VCaP (cell line): ENCODE measurements around the gene DGKD.
A peak's percentile ranks its signal among the peaks of the same experiment; 100 is the strongest.

Source experiments
- H3K27ac ChIP-seq: fragments of 450-650 bp; 2 replicates; pipeline ENCODE4 v1.5.1; 2017
- TF ChIP-seq, protein P1 (sequence below): fragments of 450-650 bp; conservative IDR thresholded peaks from 2 replicates; pipeline ENCODE4 v1.5.1; 2017; ENCODE audit warnings: mild to moderate bottlenecking, moderate library complexity

Gene DGKD

DNA sequence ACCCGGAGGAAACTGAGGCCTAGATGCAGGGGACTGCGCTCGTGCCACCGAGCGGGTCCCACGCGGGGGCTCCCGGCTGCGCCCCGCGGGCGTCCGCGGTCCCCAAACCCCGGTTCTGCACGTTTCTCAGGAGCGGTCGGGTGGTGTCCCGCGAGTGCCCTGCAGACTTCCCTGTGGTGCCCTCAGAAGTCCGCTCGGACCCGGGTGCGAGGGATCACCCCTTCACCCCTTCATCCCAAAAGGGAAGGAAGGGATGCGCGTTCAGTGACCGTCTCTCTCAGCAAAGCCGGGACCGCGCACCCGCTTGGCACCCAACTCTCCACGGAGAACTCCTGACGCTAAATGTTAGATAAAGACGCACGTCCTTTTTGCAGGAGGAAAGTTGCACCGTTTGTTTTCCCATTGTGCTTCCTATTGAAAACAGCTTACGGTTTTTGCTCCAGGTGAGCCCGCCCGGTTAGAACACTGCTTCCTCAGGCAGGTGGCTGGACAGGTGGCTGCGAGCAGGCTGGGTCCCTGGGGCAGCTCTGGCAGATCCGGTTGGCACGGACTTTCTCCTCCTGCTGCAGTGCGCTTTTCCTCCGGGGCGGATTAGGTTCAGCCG lies 779 bp downstream of the DGKD start:
- TF ChIP-seq, protein P1, sequence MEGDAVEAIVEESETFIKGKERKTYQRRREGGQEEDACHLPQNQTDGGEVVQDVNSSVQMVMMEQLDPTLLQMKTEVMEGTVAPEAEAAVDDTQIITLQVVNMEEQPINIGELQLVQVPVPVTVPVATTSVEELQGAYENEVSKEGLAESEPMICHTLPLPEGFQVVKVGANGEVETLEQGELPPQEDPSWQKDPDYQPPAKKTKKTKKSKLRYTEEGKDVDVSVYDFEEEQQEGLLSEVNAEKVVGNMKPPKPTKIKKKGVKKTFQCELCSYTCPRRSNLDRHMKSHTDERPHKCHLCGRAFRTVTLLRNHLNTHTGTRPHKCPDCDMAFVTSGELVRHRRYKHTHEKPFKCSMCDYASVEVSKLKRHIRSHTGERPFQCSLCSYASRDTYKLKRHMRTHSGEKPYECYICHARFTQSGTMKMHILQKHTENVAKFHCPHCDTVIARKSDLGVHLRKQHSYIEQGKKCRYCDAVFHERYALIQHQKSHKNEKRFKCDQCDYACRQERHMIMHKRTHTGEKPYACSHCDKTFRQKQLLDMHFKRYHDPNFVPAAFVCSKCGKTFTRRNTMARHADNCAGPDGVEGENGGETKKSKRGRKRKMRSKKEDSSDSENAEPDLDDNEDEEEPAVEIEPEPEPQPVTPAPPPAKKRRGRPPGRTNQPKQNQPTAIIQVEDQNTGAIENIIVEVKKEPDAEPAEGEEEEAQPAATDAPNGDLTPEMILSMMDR, result no peak
- H3K27ac ChIP-seq, result peak overlapping the region; percentile 82

DNA sequence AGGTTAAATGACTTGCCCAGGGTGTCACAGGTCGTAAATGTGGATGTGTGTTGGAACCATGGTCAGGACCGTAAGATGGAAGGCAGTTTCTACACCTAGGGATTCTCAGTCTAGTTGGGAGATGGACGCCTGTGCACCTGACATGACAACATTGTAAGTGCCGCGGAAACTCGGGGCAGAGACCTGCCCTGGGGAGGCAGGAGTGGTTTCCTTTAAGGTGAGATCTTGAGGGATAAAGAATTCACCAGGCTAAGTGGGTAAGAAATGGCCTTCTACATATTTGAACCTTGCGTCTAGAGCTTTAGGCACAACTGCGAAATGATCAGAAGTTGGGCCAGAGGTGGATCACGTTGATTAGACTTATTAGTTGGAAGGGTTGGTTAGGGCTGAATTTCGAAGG lies 1.6 kb downstream of the DGKD start:
- TF ChIP-seq, protein P1, result no peak
- H3K27ac ChIP-seq, result peak overlapping the region; percentile 82

DNA sequence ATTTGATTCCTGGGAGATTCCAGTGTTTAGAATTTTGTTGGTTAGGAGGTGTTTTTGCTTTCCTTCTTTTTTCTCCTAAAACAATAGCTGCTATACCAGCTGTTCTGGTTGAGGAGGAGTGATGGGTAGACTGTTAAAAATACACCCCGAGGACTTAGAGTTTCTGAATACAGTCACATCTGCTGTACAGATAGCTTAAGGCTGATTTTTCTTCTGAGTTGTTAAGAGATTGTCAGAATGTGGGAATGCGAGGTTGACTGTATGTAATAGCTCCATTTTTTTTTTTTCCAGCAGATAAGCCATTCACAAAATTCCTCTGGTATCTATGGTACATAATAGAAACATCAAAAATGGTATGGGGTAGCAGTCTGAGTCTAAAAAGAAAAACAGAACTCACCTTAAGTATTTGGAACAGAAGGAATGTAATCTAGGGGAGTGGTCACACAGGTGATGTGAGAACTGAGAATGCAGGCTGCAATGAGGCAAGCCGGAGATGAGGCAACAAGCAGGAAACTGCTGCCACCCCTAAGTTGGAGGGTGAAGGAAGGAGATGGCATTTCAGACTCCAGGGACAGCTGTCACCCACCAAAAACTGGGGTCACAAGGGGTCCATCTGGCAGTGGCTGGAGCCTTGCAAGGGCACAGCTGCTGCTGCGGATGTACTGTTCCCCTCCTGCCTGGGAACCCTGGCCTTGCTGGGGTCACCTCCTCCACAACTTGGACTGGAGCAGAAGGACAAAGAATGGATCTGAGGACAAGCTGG lies 2.4 kb downstream of the DGKD start:
- peak overlapping the region; percentile 82 for H3K27ac ChIP-seq
- TF ChIP-seq, protein P1, result no peak

DNA sequence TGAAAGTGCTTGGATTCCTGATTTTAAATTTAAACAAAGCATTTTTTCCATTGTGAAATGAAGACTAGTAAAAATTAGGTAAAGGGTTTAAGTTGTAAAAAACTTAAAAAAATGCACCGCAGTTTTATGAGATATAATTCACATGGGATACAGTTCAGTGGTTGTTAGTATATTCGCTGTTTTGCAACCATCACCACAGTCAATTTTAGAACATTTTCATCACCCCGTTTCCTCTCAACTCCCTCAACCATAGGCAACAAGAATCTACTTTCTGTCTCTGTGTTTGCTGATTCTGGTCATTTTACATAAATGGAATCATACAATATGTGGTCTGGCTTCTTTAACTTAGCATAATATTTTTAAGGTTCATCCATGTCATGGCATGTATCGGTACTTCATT lies 4.0 kb downstream of the DGKD start:
- H3K27ac ChIP-seq, result no peak overlapping the region
- TF ChIP-seq, protein P1, result no peak

DNA sequence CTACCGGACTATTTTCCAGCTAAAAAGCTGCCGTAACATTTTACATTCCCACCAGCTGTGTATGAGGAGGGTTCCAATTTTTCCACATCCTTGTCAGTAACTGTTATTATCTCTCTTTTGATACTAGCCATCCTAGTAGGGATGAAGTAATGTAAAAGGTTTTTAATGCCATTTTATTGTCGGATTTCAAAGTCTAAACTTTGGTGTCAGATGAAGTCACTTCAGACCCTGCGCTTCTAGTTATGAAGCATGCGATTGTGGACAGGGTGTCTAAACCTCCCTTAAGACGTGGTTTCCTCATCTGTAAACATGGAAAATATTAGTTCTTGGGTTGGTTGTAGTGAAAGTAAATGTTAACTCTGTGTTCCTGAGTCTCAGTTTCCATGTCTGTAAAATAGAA lies 4.7 kb downstream of the DGKD start:
- TF ChIP-seq, protein P1, result no peak

DNA sequence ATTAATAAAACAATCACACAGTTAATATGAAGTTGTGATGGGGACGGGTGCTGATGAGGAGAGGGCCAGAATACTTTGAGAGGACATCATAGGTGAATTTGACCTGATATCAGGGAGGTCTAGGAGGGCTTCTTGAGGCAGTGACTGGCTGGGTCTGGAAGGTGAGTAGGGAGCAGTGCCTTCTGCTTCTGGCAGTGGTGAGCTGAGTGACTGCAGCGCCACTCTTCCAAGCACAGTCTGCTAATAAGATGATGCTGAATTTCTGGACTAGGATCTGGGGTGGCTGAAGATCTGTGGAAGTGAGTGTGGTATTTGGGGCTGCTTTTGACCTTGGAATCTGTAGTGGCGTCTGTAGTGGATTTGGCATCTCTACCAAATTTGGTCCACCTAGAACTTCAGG lies 5.5 kb downstream of the DGKD start:
- H3K27ac ChIP-seq, result no peak overlapping the region
- TF ChIP-seq, protein P1, result no peak

More for the DNA sequence above, 4.7 kb downstream of the DGKD start:
- H3K27ac ChIP-seq, result no peak overlapping the region

DNA sequence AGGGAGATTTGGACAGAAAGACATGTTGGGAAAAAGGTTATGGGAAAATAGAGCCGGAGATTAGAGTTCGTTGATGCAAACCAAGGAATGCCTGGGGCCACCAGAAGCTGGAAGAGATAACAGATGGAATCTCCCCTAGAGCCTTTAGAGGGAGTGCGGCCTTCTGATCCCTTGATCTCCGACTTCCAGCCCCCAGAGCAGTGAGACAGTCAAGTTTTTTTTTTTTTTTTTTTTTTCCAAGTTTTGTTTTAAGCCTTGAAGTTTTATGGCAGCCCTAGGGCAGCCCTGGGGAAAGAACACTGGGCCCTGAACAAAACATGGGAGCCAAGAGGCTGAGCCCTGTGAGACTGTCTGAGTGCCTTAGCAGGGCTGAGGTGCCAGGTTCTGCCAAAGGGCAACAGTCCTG lies 6.5 kb downstream of the DGKD start:
- TF ChIP-seq, protein P1, result no peak
- H3K27ac ChIP-seq, result no peak overlapping the region
